ENCODE measurements around the gene HNF4A. TPM values are rescaled to one million over a fixed set of nuclear protein-coding genes. Genes with fewer than 3 reads are reported as not detected.

The HNF4A gene
- polyA plus RNA-seq, 1 experiment: not detected

- Histone ChIP-seq H3K9me3 (ENCODE audit: control insufficient read depth, insufficient read depth, low read length) (no peaks in the 10 kb centered on the region), H3K27me3 (ENCODE audit: control insufficient read depth, insufficient read depth, low read length) (peaks cover 17% of the 10 kb centered on the region), H3K4me3 (ENCODE audit: low read depth, low read length) (no peak overlapping the region), H3K27ac (ENCODE audit: low read depth, low read length) (no peak overlapping the region)
- ChIA-PET POLR2A (no interaction called here), CTCF (interaction anchor here (1.3 to 1.5 kb wide), 2 partner anchors 27 to 139 kb away, joined by 5 to 8 read pairs; no protein-coding TSS in a partner anchor)
- DNase-seq (ENCODE audit: low read depth, low spot score): no peak
- no peak for TF ChIP-seq CTCF (IDR thresholded peaks at IDR 0.05; ENCODE audit: low read depth, low read length)
Observed at GRCh38 chr20:44357555-44358125, 2.1 kb downstream of the HNF4A start.

GRCh38 chr20:44358776-44359175 is 3.3 kb downstream of the HNF4A start:
- ChIA-PET CTCF (no interaction called here), POLR2A (no interaction called here)
- H3K9me3 ChIP-seq (ENCODE audit: control insufficient read depth, insufficient read depth, low read length): no peaks in the 10 kb centered on the region
- H3K27ac ChIP-seq (ENCODE audit: low read depth, low read length): no peak overlapping the region
- peaks cover 17% of the 10 kb centered on the region for H3K27me3 ChIP-seq (ENCODE audit: control insufficient read depth, insufficient read depth, low read length)
- no peak for DNase-seq (ENCODE audit: low read depth, low spot score)
- no peak overlapping the region for H3K4me3 ChIP-seq (ENCODE audit: low read depth, low read length)
- TF ChIP-seq CTCF (IDR thresholded peaks at IDR 0.05; ENCODE audit: low read depth, low read length): no peak

GRCh38 chr20:44360221-44360620 is 4.7 kb downstream of the HNF4A start:
- CTCF ChIA-PET: interaction anchor here (1.0 kb wide), 1 partner anchor 524 kb away, joined by 3 read pairs; no protein-coding TSS in a partner anchor
- DNase-seq (ENCODE audit: low read depth, low spot score): no peak
- Histone ChIP-seq H3K27me3 (ENCODE audit: control insufficient read depth, insufficient read depth, low read length) (peaks cover 14% of the 10 kb centered on the region), H3K4me3 (ENCODE audit: low read depth, low read length) (no peak overlapping the region), H3K9me3 (ENCODE audit: control insufficient read depth, insufficient read depth, low read length) (no peaks in the 10 kb centered on the region), H3K27ac (ENCODE audit: low read depth, low read length) (no peak overlapping the region)
- POLR2A ChIA-PET: no interaction called here
- TF ChIP-seq CTCF (IDR thresholded peaks at IDR 0.05; ENCODE audit: low read depth, low read length): no peak

- TF ChIP-seq CTCF (IDR thresholded peaks at IDR 0.05; ENCODE audit: low read depth, low read length): no peak
- H3K4me3 ChIP-seq (ENCODE audit: low read depth, low read length): no peak overlapping the region
- peaks cover 14% of the 10 kb centered on the region for H3K27me3 ChIP-seq (ENCODE audit: control insufficient read depth, insufficient read depth, low read length)
- ChIA-PET POLR2A (no interaction called here), CTCF (interaction anchor here (1.0 kb wide), 1 partner anchor 523 kb away, joined by 3 read pairs; no protein-coding TSS in a partner anchor)
- H3K27ac ChIP-seq (ENCODE audit: low read depth, low read length): no peak overlapping the region
- H3K9me3 ChIP-seq (ENCODE audit: control insufficient read depth, insufficient read depth, low read length): no peaks in the 10 kb centered on the region
- DNase-seq (ENCODE audit: low read depth, low spot score): no peak
Observed at GRCh38 chr20:44361021-44361420, 5.5 kb downstream of the HNF4A start.

- TF ChIP-seq CTCF (IDR thresholded peaks at IDR 0.05; ENCODE audit: low read depth, low read length): no peak
- ChIA-PET POLR2A (no interaction called here), CTCF (interaction anchor here (0.7 kb wide), 1 partner anchor 189 kb away, joined by 3 read pairs; no protein-coding TSS in a partner anchor)
- Histone ChIP-seq H3K4me3 (ENCODE audit: low read depth, low read length) (no peak overlapping the region), H3K9me3 (ENCODE audit: control insufficient read depth, insufficient read depth, low read length) (no peaks in the 10 kb centered on the region), H3K27me3 (ENCODE audit: control insufficient read depth, insufficient read depth, low read length) (peaks cover 9% of the 10 kb centered on the region), H3K27ac (ENCODE audit: low read depth, low read length) (no peak overlapping the region)
- DNase-seq (ENCODE audit: low read depth, low spot score): no peak
Observed at GRCh38 chr20:44362466-44362940, 7.0 kb downstream of the HNF4A start.

Data from AG04450 (cell line).